Spinal cord (tissue), 10 donors: ENCODE measurements around the gene COMMD6. TPM values are rescaled to one million over a fixed set of nuclear protein-coding genes. Genes with fewer than 3 reads are reported as not detected.

ENCODE experiments used
- DNase-seq, 6 donors: peaks; one replicate each; pipeline versions ENCODE4 v3.0.0 to v3.0.0-alpha.2; 2013 to 2015; ENCODE audit warnings: low spot score in 6 of 6, low read depth in 4 of 6
- H3K27ac ChIP-seq: one replicate; pipeline ENCODE4 v1.5.1; 2013; ENCODE audit warnings: low read depth, low read length, control low read depth
- H3K27me3 ChIP-seq: one replicate; pipeline ENCODE4 v1.6.1; 2013; ENCODE audit warnings: low read length; ENCODE audit not compliant: control insufficient read depth, insufficient read depth
- H3K36me3 ChIP-seq: one replicate; pipeline ENCODE4 v1.6.1; 2013; ENCODE audit warnings: low read length; ENCODE audit not compliant: control insufficient read depth, insufficient read depth
- H3K4me1 ChIP-seq: one replicate; pipeline ENCODE4 v1.6.1; 2013; ENCODE audit warnings: low read length; ENCODE audit not compliant: control insufficient read depth, insufficient read depth
- H3K4me3 ChIP-seq: one replicate; pipeline ENCODE4 v1.5.1; 2013; ENCODE audit warnings: low read depth, low read length, control low read depth
- H3K9me3 ChIP-seq: one replicate; pipeline ENCODE4 v1.6.1; 2013; ENCODE audit warnings: low read length; ENCODE audit not compliant: control insufficient read depth, insufficient read depth
- WGBS: methylation state at CpG from one replicate; pipeline ENCODE4 v1.1.5; 2013; ENCODE audit warnings: missing lambda C conversion rate; ENCODE audit not compliant: insufficient coverage; 5-methylcytosine and 5-hydroxymethylcytosine counted together
- long read RNA-seq, 4 donors: transcript quantifications; one replicate each; lab custom pipeline, GENCODE V29; 2026
- polyA plus RNA-seq, 2 donors: library from polyadenylated mRNA; unstranded; fragments of 120-200 nt; gene quantifications; one replicate each; pipeline ENCODE4 v1.2.1, GENCODE V29; 2013; ENCODE audit not compliant: insufficient read length in 2 of 2
- total RNA-seq, 2 donors: library from RNA; depleted of rRNA in 1 of 2; stranded (reverse); fragments of 120-200 nt in 1 of 2; fragments of >200 nt in 1 of 2; gene quantifications; one replicate each; pipeline versions ENCODE4 v1.2.3 to v1.2.4, GENCODE V29; 2013 to 2014
- donor health status: healthy.

Gene COMMD6
- total RNA-seq (100 to 1,000 TPM in 1 of 2 donors, 10 to 100 TPM in 1; 92.6 to 234 TPM), polyA plus RNA-seq (100 to 1,000 TPM; 188 to 209 TPM)
- long read RNA-seq, donor 1, transcript COMMD6-210 (2 exons, 595 nt): major isoform, 22 of 322 reads
- long read RNA-seq, donor 1, transcript COMMD6-206 (3 exons, 463 nt): minor isoform, 8 of 322 reads
- long read RNA-seq, donor 1, partial matches to known transcripts: 282 of 322 reads
- long read RNA-seq, donor 1, other reads (novel, unspliced or antisense): 10 of 322 reads
- long read RNA-seq, donor 2, partial matches to known transcripts: 9 of 82 reads
- long read RNA-seq, donor 2, other reads (novel, unspliced or antisense): 67 of 82 reads
- long read RNA-seq, donor 3, transcript COMMD6-210 (2 exons, 595 nt): major isoform, 8 of 97 reads
- long read RNA-seq, donor 3, partial matches to known transcripts: 11 of 97 reads
- long read RNA-seq, donor 3, other reads (novel, unspliced or antisense): 75 of 97 reads
- long read RNA-seq, donor 4, transcript COMMD6-210 (2 exons, 595 nt): major isoform, 30 of 672 reads
- long read RNA-seq, donor 4, partial matches to known transcripts: 100 of 672 reads
- long read RNA-seq, donor 4, other reads (novel, unspliced or antisense): 542 of 672 reads

DNA sequence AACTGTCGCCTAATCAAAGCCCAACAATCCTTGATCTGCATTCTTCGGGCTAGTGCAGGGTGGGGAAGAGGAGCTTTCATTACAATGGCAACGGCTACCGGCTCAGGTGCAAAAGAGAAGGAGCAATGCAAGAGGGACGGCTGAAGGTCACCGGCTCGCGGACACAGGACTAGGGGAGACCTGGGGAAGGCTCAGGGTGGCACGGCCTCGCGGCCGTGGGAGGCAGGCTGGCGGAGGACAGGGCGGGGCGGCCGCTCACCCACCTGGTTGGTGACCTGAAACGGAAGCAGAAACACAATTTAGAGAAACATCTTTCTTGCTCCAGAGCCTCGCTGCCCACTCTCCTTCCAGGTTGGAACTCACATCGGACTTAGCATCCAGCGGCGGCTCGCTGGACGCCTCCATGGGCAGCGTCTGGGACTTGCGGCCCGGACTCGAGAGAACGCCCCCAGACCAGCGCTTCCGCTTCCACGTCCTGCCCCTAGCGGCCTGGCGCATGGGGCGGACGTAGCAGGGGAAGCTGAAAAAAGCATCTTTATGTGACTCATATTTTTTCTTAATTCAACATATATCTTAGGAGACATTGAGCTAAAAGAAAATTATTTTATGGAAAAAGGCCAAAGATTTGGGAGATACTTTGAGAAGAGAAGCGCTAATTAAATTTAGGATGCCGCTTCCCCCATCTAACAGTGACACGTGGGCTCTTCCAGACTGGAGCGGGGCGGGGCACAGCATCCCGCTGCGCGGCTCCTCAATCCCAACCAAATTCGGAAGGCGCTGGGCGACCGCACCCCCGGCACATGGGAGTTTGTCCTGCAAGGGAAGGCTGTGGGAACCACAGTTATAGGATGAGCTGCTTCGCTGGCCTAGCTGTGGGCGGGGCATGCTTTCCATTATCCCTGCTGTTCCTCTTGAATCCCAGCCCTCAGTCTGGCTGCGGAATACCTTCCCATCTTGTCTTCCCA lies at the start of gene COMMD6:
Gene COMMD6, minus strand, starts transcription at position 441 of the 965 bp plus-strand sequence. Its CDS starts 36 bp downstream, at position 405.
- no peaks in the 10 kb centered on the region for H3K27me3 ChIP-seq
- peaks cover 10% of the 10 kb centered on the region for H3K36me3 ChIP-seq
- no peaks in the 10 kb centered on the region for H3K4me1 ChIP-seq
- peak; percentile 67 to 95 (median 77) for DNase-seq
- peak within 1 kb of the TSS; percentile 100 for H3K4me3 ChIP-seq
- H3K27ac ChIP-seq: peak within 1 kb of the TSS; percentile 78
- H3K9me3 ChIP-seq: no peaks in the 10 kb centered on the region
- WGBS: 1% methylated on average over 41 of the region's 51 CpGs

DNA sequence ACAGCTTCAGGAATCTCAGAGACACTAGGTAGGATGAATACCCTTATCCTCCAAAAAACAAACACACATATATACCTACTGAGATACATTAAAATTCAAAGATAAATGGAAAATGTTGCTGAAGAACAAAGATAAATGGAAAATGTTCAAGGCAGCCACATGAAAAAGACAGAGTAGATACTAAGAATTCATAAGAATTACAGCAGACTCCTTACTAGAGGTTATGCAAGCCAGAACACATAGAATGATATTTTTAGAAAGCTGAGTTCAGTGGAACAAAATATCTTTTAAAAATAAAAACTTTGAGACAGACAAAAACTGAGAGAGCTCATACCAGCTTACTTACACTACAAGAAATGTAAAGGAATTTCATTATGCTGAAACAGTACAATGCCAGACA lies 47.5 kb upstream of the COMMD6 start:
- Histone ChIP-seq H3K27me3 (no peaks in the 10 kb centered on the region), H3K36me3 (peaks cover 2% of the 10 kb centered on the region), H3K27ac (no peak overlapping the region), H3K4me3 (no peak overlapping the region), H3K9me3 (peaks cover 4% of the 10 kb centered on the region), H3K4me1 (no peaks in the 10 kb centered on the region)
- no peak for DNase-seq

DNA sequence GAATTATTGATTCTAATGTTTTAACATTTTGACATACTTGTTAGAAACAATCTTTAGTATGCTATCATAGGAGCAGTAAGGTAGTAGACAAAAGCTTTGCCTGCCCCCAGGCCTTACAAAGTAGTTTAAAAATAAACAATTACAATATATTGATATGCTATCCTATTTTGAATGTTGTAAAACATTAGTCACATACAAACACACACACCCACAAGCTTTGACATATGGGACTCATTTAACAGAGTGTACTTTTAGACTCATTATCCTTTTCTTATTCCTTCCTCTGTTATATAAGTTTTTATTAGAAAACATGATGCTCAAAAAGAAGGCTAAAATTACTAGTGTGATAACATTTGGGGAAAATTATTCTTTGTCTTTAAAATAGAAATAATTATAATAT lies 45.5 kb upstream of the COMMD6 start:
- Histone ChIP-seq H3K4me3 (no peak overlapping the region), H3K36me3 (peaks cover 2% of the 10 kb centered on the region), H3K27me3 (no peaks in the 10 kb centered on the region), H3K9me3 (peaks cover 4% of the 10 kb centered on the region), H3K4me1 (no peaks in the 10 kb centered on the region), H3K27ac (no peak overlapping the region)
- DNase-seq: no peak

DNA sequence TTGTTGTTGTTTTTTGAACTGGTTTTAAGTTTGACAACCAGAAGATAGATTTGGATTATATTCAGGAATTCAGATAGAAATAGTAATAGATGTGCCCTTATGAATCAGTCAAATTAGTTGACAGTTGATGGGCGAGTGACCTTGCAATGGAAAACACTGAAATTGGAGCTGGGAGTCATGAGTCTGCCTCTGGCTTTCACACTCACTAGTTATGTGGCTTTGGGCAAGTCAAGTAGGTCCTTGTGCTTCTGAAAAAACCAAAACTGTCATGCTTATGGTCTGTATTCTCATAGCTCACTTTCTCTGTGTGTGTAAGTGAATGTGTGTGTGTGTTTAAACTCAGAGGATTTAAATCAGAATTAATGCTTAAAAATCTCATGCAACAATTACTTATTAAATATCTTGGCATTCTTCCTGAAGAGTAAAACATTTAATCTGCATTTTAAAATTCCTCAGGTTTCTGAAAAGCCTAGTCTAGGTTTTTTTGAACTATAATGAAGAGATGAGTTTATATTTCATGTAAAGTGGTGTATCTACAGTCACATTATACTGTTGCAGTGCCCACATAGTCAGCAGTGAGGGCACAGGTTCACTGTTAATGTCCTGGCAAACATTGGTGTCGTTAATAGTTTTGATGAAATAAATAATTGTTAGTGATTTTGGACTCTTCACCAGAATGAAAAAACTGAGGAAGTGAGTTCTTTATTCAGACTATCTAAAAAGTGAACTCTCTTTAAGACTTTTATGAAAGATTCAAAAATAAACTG lies 44.4 kb upstream of the COMMD6 start:
- H3K27me3 ChIP-seq: no peaks in the 10 kb centered on the region
- peaks cover 2% of the 10 kb centered on the region for H3K36me3 ChIP-seq
- H3K4me3 ChIP-seq: no peak overlapping the region
- no peaks in the 10 kb centered on the region for H3K4me1 ChIP-seq
- H3K27ac ChIP-seq: no peak overlapping the region
- DNase-seq: no peak
- H3K9me3 ChIP-seq: peaks cover 4% of the 10 kb centered on the region
- 67% methylated on average over 1 of the region's 2 CpGs for WGBS

DNA sequence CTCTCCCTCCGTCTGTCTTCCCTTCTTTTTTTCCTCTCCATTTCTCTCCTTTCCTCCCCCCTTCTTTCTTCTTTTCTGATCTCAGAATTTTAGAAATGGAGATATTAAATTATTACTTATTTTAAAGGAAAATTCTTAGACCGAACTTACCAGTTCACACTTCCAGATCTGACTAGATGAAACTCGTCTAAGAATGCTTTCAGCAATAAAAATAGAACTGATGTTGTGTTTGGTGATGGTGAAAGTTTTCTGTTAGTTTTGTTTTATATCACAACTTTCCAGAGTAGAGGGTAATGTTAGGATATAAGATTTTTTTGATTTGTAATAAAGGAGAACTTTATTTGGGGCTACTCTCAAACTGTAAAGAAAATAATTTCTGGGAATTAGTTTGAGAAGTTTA lies 41.9 kb upstream of the COMMD6 start:
- no peaks in the 10 kb centered on the region for H3K27me3 ChIP-seq
- H3K27ac ChIP-seq: no peak overlapping the region
- H3K4me3 ChIP-seq: no peak overlapping the region
- H3K36me3 ChIP-seq: peaks cover 2% of the 10 kb centered on the region
- H3K9me3 ChIP-seq: peaks cover 2% of the 10 kb centered on the region
- no peaks in the 10 kb centered on the region for H3K4me1 ChIP-seq
- WGBS: no CpG with 5 or more reads among the region's 3 CpGs
- no peak for DNase-seq

DNA sequence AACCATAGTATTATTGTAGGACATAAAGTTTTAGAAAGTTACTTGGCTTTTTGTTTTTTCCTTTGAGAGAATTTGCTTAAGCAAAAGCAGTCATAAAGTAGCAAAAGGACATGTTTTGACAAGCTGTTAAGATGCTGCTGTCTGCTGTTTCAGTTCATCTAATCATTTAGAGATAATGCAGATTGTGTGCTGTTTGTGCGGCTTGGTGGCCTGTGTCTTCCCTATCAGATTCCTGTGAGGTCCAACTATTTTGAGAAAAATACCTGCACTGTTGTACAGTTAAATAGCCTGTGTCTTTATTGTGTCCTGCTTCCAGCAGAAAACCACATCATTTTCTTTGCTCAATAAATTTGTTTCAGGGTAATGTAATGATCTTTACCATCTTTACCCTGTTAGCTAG lies 31.9 kb upstream of the COMMD6 start:
- no CpG with 5 or more reads among the region's 1 CpG for WGBS
- Histone ChIP-seq H3K27me3 (no peaks in the 10 kb centered on the region), H3K4me3 (no peak overlapping the region), H3K27ac (no peak overlapping the region), H3K36me3 (peaks cover 10% of the 10 kb centered on the region), H3K4me1 (no peaks in the 10 kb centered on the region), H3K9me3 (no peaks in the 10 kb centered on the region)
- DNase-seq: no peak

DNA sequence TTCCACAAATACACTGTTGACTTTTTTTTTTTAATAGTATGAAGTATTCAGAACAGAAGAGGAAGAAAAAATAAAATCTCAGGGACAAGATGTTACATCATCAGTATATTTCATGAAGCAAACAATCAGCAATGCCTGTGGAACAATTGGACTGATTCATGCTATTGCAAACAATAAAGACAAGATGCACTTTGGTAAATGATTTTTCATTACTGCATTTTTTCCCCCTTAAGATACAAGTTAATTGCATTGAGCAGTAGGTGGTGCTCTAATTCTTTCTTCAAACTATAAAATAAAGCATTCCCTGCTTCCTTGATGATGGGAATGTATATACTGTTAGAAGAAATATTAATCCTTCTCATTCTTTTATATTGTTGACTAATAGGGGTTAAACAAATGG lies 29.0 kb upstream of the COMMD6 start:
- Histone ChIP-seq H3K27ac (no peak overlapping the region), H3K27me3 (no peaks in the 10 kb centered on the region), H3K4me3 (no peak overlapping the region), H3K9me3 (no peaks in the 10 kb centered on the region), H3K36me3 (peaks cover 14% of the 10 kb centered on the region), H3K4me1 (no peaks in the 10 kb centered on the region)
- peak in 2 of 6 donors; percentile 51 to 79 for DNase-seq

DNA sequence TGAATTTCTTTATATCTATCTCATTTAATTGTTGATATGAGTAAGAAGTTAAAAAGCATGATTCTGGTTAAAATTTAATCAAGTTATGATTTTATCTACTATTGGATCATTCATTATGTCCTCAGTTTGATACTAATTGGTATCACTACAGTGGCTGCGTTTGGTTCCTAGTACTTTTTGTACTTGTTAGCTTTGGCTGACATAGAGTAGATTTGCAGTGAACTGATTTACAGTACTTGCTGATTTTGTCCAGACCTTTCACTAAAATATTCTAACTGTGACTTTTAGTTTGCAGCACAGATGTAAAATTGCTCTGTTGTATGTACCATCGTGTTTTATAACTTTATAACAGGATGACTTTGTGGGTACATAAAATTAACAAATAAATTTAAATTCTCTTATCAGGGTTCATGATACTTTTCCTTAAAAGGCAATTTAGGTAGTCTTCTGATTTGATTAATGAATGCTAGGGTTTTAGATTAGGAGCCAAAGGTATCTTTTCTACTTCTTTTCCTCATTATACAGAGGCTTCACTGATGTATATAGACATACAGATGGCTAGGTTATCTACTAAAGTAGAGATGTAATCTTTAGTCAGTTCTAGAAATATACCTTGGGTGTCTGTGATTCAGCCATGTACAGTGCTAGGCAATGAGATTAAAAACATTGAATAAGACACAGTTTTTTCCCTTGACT lies 20.7 kb upstream of the COMMD6 start:
- Histone ChIP-seq H3K36me3 (peaks cover 4% of the 10 kb centered on the region), H3K9me3 (no peaks in the 10 kb centered on the region), H3K4me3 (no peak overlapping the region), H3K27ac (no peak overlapping the region), H3K27me3 (no peaks in the 10 kb centered on the region), H3K4me1 (no peaks in the 10 kb centered on the region)
- WGBS: no CpG with 5 or more reads among the region's 2 CpGs
- DNase-seq: no peak

DNA sequence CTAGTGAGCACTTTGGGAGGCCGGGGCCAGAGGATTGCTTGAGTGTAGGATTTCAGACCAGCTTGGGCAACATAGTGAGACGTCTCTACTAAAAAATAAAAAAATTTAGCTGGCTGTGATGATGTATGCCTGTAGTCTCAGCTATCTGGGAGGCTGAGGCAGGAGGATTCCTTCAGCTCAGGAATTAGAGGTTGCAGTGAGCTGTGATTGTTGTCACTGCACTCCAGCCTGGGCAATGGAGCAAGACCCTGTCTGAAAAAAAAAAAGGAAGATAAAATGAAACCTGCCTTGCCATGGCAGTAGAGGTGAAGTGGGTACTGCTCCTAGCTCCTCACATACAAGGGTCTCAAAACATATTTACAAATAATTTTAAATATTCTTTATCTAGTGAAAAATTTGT lies 19.3 kb upstream of the COMMD6 start:
- Histone ChIP-seq H3K4me1 (no peaks in the 10 kb centered on the region), H3K36me3 (no peaks in the 10 kb centered on the region)
- 100% methylated on average over 2 of the region's 2 CpGs for WGBS

More for the DNA sequence above, 19.3 kb upstream of the COMMD6 start:
- no peak for DNase-seq
- H3K27ac ChIP-seq: no peak overlapping the region
- no peaks in the 10 kb centered on the region for H3K9me3 ChIP-seq
- no peak overlapping the region for H3K4me3 ChIP-seq
- H3K27me3 ChIP-seq: no peaks in the 10 kb centered on the region
